MCF 10A (cell line): Measurements from ENCODE around the gene ZNF230. TPM values are rescaled to one million over a fixed set of nuclear protein-coding genes. Genes with fewer than 3 reads are reported as not detected.

Source experiments
- BruUV-seq: library from RNA; stranded (reverse); fragments of 400-500 nt; replicated peaks from 2 replicates; lab custom pipeline; 2021; lab: Mats Ljungman, UMichigan
- CTCF ChIA-PET: fragments of 300-600 bp; sonication (Branson Sonifier 250); formaldehyde crosslinking; extraction: SDS; loops from one replicate; lab custom pipeline; 2021; ENCODE audit warnings: antibody characterized with exemption, inconsistent platforms; lab: Yijun Ruan, JAX
- POLR2A ChIA-PET: fragments of 300-600, 350-650 bp; sonication (Branson Sonifier 250); formaldehyde crosslinking; extraction: SDS; loops from one replicate; lab custom pipeline; 2020; ENCODE audit warnings: antibody characterized with exemption, inconsistent platforms; lab: Yijun Ruan, JAX
- DNase-seq: peaks from one replicate; pipeline ENCODE4 v3.0.0-alpha.2; 2018; ENCODE audit not compliant: unreplicated experiment
- H3K27ac Mint-ChIP-seq: one replicate; pipeline ENCODE4 v1.8.0; 2022; ENCODE audit warnings: mild to moderate bottlenecking, low read depth, mixed read lengths; ENCODE audit not compliant: unreplicated experiment
- H3K27me3 Mint-ChIP-seq: one replicate; pipeline ENCODE4 v1.8.0; 2022; ENCODE audit warnings: mixed read lengths; ENCODE audit not compliant: insufficient read depth, unreplicated experiment
- H3K36me3 Mint-ChIP-seq: one replicate; pipeline ENCODE4 v1.8.0; 2022; ENCODE audit warnings: mild to moderate bottlenecking, moderate library complexity, mixed read lengths; ENCODE audit not compliant: insufficient read depth, unreplicated experiment
- H3K4me1 Mint-ChIP-seq: one replicate; pipeline ENCODE4 v1.8.0; 2022; ENCODE audit warnings: mixed read lengths; ENCODE audit not compliant: insufficient read depth, unreplicated experiment
- H3K4me3 Mint-ChIP-seq: one replicate; pipeline ENCODE4 v1.8.0; 2022; ENCODE audit warnings: mild to moderate bottlenecking, moderate library complexity, mixed read lengths; ENCODE audit not compliant: unreplicated experiment
- H3K9me3 Mint-ChIP-seq: one replicate; pipeline ENCODE4 v1.8.0; 2022; ENCODE audit warnings: mixed read lengths; ENCODE audit not compliant: unreplicated experiment
- CTCF ChIP-seq: fragments of 200-600 bp; IDR thresholded peaks from one replicate; pipeline ENCODE4 v1.8.0; 2022; ENCODE audit warnings: antibody characterized with exemption, mild to moderate bottlenecking; ENCODE audit not compliant: unreplicated experiment
- intact Hi-C: fragments of 100-400 bp; cut with micrococcal nuclease; formaldehyde crosslinking; loops from 2 replicates; pipeline ENCODE4 v1.14.1; 2022
- total RNA-seq: library from RNA; stranded (reverse); gene quantifications from 2 replicates; pipeline ENCODE4 v1.2.3, GENCODE V29; 2022

The ZNF230 gene
- total RNA-seq, 1 experiment from 2014 or later, result 2.9 TPM

- BruUV-seq, result no TSS peak
- Mint-ChIP-seq H3K36me3 (peaks cover 22% of the 10 kb centered on the region), H3K4me1 (no peaks in the 10 kb centered on the region), H3K9me3 (peaks cover 51% of the 10 kb centered on the region), H3K4me3 (no peak overlapping the region), H3K27ac (no peak overlapping the region), H3K27me3 (no peaks in the 10 kb centered on the region)
- ChIA-PET CTCF (no interaction called here), POLR2A (no interaction called here)
- intact Hi-C loops, result no loop called here
- no peak for TF ChIP-seq CTCF
- no peak for DNase-seq
Measured at GRCh38 chr19:43966079-43966694, 36.6 kb upstream of the ZNF230 start.

GRCh38 chr19:43976732-43977131 is 26.0 kb upstream of the ZNF230 start:
- Mint-ChIP-seq H3K36me3 (no peaks in the 10 kb centered on the region), H3K9me3 (peaks cover 14% of the 10 kb centered on the region), H3K4me1 (no peaks in the 10 kb centered on the region), H3K27me3 (no peaks in the 10 kb centered on the region), H3K27ac (no peak overlapping the region), H3K4me3 (no peak overlapping the region)
- no peak for TF ChIP-seq CTCF
- ChIA-PET CTCF (interaction anchor here (0.5 kb wide), 1 partner anchor 109 kb away, joined by 3 read pairs; no protein-coding TSS in a partner anchor), POLR2A (no interaction called here)
- intact Hi-C loops, result no loop called here
- no peak for DNase-seq
- no TSS peak for BruUV-seq

GRCh38 chr19:43983544-43983911 is 19.2 kb upstream of the ZNF230 start:
- peak overlapping the region; percentile 82 for H3K27ac Mint-ChIP-seq
- DNase-seq, result no peak
- ChIA-PET CTCF (interaction anchor here (0.8 kb wide), 1 partner anchor 33 kb away, joined by 3 read pairs; the partner anchor contains the start of gene ZNF221), POLR2A (interaction anchor here (0.8 to 3.3 kb wide), 5 partner anchors 16 to 229 kb away, joined by 3 to 20 read pairs (median 4); partner anchors contain the start of genes ZNF221, ZNF227 and ZNF230)
- intact Hi-C loops, result loop anchor here (10.0 kb wide), 1 partner anchor 49 kb away; the partner anchor contains the start of gene ZNF45
- peak overlapping the region; percentile 96 for H3K4me3 Mint-ChIP-seq
- peaks cover 3% of the 10 kb centered on the region for H3K9me3 Mint-ChIP-seq
- no peak for TF ChIP-seq CTCF
- H3K36me3 Mint-ChIP-seq, result peaks cover 9% of the 10 kb centered on the region
- H3K27me3 Mint-ChIP-seq, result no peaks in the 10 kb centered on the region
- H3K4me1 Mint-ChIP-seq, result no peaks in the 10 kb centered on the region
- BruUV-seq, result no TSS peak

- peak; percentile 96 for DNase-seq
- intact Hi-C loops, result loop anchor here (10.0 kb wide), 1 partner anchor 49 kb away; the partner anchor contains the start of gene ZNF45
- peaks cover 15% of the 10 kb centered on the region for H3K36me3 Mint-ChIP-seq
- peaks cover 8% of the 10 kb centered on the region for H3K9me3 Mint-ChIP-seq
- peak within 1 kb of the TSS; percentile 82 for H3K27ac Mint-ChIP-seq
- TF ChIP-seq CTCF, result no peak
- H3K4me3 Mint-ChIP-seq, result peak within 1 kb of the TSS; percentile 96
- H3K4me1 Mint-ChIP-seq, result no peaks in the 10 kb centered on the region
- POLR2A ChIA-PET, result interaction anchor here (0.7 to 3.3 kb wide), 7 partner anchors 17 to 228 kb away, joined by 3 to 20 read pairs (median 3); partner anchors contain the start of genes ZNF221, ZNF227 and ZNF230
- no TSS peak for BruUV-seq
- no peaks in the 10 kb centered on the region for H3K27me3 Mint-ChIP-seq
- CTCF ChIA-PET, result interaction anchor here (0.8 kb wide), 1 partner anchor 19 kb away, joined by 3 read pairs; the partner anchor contains the start of gene ZNF230
Measured at GRCh38 chr19:43983912-43984686, 18.7 kb upstream of the ZNF230 start, which contains the start of gene ZNF155. TSS of gene ZNF155 (plus strand) at chr19:43984188. CDS start at chr19:43988544, 4,356 bp downstream.
